Epidermal melanocyte (primary cell): ENCODE results near the gene KCNMA1.
"Not testable (repeated sequence)": the region's sequence is repeated elsewhere in the genome, so short reads cannot be mapped to it uniquely, and the experiment has no call there.

Experiments
- DNase-seq: peaks from one replicate; pipeline ENCODE4 v3.0.0; 2011; ENCODE audit warnings: low spot score; ENCODE audit not compliant: insufficient read length

KCNMA1 gene

DNA sequence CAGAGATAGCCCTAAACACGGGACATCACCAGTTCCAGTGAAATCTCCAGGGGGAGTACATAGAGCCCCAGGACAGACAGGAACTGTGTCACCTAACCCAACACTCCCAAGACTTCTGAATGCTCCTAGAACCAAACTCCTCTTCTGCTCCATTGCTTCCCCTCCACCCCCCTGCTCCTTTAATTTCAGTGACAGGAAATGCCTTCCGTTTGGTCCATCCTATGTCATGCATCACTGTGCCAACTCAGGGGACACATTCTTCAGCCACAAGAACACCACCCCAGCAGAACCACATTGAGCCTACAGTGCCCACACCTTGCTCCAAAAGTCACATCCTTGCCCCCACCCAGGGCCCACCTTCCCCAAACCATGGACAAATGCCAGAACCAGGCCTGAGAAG lies 100.5 kb downstream of the KCNMA1 start:
- no peak for DNase-seq

DNA sequence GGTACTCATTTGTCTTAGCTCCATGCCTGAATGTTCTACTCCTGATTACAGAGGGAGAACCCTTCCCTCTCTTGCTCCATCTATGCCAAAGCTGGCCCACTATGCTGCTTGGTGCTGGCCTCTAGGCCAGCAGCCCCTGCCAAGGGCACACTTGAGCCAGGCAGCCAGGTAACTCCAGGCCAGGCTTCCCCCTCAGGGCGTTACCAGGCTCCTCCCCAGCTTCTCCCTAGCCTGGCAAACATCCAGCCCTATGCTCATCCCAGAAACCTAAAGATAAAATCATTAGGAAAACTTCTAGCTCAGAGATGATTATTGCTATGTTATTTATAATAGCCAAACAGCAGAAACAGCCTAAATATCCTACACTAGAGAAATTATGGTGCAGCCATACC lies 103.7 kb downstream of the KCNMA1 start:
- no peak for DNase-seq

DNA sequence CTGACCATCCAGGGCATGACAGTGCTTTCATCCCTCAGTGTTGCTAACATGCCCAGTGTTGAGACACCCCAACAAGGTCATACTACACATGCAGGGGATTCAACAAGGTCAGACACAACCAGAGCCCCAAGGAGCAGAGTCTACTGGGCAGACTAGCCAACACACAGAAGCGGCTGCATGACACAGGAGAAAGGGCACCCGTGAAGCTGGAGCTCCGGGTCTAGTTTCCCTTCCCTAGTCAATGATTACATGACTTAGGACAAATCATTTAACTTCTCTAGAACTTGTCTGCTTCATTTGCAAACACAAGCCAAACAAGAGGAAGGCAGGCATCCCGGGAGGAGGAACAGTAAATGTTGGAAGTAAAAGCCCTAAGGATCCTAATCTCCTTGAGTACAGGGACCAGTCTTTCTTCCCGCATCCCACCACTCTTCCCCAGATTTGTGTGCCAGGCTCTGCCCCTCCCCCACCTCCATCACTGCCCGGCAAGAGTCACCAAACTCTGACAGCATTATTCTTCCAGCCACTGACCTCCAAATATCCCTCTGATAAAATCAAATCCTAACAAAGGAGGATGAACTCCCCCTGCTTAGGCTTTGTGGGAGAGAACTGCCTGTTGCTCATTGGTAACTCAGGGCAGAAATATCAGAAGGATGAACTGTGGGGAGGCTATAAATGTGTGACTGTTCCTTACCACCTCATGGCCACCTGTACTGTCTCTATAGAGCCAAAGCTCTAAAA lies 104.3 kb downstream of the KCNMA1 start:
- DNase-seq: no peak

GRCh38 chr10:77532068-77532467 lies 105.5 kb downstream of the KCNMA1 start:
- no peak for DNase-seq

DNA sequence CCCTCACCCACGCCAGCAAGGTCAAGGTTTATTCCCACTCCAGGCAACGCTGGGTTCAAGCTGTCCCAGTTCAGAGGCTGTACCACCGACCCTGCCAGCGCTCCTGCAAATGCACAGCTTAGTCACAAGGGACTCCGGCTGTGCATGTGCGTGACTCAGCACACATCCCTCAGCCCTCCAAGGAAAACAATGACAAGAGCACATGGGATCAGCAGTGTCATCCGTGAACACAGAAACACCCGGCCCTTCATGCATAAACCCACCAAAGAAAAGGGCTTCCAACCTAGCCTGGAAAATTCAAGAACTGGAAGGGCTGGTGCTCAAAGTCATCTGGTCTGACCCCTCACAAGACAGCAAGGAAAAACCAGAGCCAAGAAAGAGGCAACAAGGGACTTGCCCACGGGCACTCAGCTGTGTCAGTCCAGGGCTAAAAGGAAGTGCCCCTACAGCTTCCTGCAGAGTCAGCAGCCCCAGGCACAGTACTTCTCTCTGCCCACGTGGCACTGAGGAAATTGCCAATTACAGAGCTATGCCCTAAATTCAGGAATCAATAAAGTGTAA lies 106.1 kb downstream of the KCNMA1 start:
- no peak for DNase-seq

DNA sequence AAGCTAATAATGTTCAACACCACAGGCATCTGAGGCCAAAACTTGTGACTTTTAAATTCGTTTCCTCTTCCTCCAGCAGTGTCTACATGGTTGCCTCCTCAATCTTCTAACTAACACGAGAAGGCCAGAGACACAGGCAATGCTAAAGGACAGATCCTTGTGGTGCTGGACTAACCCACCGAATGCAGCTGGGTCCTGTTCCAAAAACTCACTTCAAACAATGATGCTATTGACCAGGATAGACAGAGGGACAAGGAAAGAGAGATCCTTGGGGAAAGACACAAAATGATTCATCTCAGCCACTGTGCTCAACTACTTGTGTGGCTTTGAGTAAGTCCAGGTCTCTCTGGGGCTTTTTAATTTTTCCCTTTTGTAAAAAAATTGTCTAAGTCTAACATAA lies 107.6 kb downstream of the KCNMA1 start:
- DNase-seq: no peak

GRCh38 chr10:77529050-77529576 lies 108.5 kb downstream of the KCNMA1 start:
- DNase-seq: no peak

DNA sequence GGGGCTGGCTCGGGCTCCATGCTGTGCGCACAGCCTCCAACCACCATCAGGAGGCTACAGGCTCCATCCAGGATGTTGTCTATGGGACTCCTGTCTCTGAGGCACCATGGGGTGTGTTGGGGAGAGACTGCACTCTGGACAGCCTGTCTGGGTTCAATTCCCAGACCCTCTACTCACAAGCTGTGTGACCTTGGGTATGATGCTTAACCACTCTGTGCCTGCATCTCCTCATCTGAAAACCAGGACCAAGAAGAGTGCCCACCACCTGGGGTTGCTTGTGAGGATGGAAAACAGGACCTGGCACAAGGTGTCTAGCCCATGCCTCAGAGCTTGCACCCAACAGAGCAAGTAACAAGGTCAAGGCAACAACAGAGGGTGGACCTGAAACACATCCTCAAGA lies 109.8 kb downstream of the KCNMA1 start:
- no peak for DNase-seq

GRCh38 chr10:77526868-77527617 lies 110.6 kb downstream of the KCNMA1 start:
- no peak for DNase-seq

DNA sequence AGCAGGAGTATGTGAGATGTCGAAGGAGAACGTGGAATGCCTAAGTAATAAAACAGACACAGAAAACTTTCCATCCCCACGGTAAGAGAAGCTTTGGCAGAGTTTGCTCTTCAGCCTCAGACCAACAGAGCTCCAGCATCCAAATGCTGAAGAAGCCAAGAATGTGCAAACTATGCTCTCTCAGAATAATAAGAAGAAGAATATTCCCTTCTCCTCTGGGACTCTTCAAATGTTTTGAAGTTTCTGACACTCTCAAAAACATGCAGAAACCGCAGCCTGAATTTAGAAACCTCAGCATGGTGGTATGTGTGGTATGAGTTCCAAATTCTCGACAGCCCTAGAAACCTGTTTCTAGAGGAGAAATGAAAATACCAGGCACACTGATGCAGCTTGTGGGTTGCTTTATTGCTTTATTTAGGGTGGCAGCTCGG lies 113.3 kb downstream of the KCNMA1 start:
- peak; percentile 64 for DNase-seq

GRCh38 chr10:77522268-77522809 lies 115.3 kb downstream of the KCNMA1 start:
- no peak for DNase-seq

- no peak for DNase-seq
Observed at GRCh38 chr10:77520995-77521394, 116.6 kb downstream of the KCNMA1 start.

GRCh38 chr10:77520290-77520689 lies 117.3 kb downstream of the KCNMA1 start:
- DNase-seq: no peak

DNA sequence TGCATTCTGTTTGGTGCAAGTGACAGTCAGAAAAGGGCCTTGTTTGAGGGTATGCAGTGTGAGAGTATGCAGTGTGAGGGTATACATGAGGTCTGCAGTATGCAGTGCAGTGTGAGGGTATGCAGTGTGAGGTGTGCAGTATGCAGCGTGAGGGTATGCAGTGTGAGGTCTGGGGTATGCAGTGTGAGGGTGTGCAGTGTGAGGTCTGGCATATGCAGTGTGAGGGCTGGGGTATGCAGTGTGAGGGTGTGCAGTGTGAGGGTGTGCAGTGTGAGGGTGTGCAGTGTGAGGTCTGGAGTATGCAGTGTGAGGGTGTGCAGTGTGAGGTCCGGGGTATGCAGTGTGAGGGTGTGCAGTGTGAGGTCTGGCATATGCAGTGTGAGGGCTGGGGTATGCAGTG lies 117.8 kb downstream of the KCNMA1 start:
- DNase-seq: not testable (repeated sequence)

GRCh38 chr10:77518910-77519274 lies 118.7 kb downstream of the KCNMA1 start:
- no peak for DNase-seq

GRCh38 chr10:77518241-77518909 lies 119.2 kb downstream of the KCNMA1 start:
- no peak for DNase-seq

- DNase-seq: no peak
Observed at GRCh38 chr10:77516575-77516974, 121.0 kb downstream of the KCNMA1 start.

GRCh38 chr10:77514870-77515269 lies 122.7 kb downstream of the KCNMA1 start:
- DNase-seq: no peak

- DNase-seq: peak; percentile 57
Observed at GRCh38 chr10:77513781-77514331, 123.8 kb downstream of the KCNMA1 start.

DNA sequence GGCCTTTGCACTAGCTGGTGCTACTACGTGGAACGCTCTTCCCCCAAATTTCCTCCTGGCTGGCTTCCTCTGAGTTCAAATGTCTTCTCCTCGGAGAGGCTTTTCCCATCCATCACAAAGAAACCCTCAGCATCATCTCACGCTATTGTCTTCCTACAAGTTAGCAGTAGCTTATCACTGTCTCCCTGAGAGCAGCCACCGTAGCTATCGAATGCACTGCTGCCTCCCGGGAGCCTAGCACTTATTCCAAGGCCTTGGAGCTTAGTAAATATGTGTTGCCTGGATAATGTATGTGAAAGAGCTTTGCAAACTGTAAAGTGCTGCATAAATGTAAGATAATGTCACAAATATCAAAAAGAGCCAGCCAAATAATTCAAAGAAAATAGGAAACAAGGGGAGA lies 124.4 kb downstream of the KCNMA1 start:
- DNase-seq: no peak

- no peak for DNase-seq
Observed at GRCh38 chr10:77512219-77512578, 125.4 kb downstream of the KCNMA1 start.
